ENCODE results near the gene LY6G6D.

LY6G6D gene, protein sequence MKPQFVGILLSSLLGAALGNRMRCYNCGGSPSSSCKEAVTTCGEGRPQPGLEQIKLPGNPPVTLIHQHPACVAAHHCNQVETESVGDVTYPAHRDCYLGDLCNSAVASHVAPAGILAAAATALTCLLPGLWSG

GRCh38 chr6:31715022-31715958 is at the start of gene LY6G6D:
LY6G6D (plus strand) TSS chr6:31715348; CDS start chr6:31715356, 8 bp downstream.
- DNase-seq = no peak

GRCh38 chr6:31665501-31666336 is 49.4 kb upstream of the LY6G6D start, which contains the start of gene CSNK2B:
CSNK2B (plus strand) TSS chr6:31666080; CDS start chr6:31666832, 752 bp downstream.
- peak; percentile 97 for DNase-seq

GRCh38 chr6:31666337-31666965 is 48.7 kb upstream of the LY6G6D start:
- DNase-seq = no peak

GRCh38 chr6:31669676-31670075 is 45.5 kb upstream of the LY6G6D start, which contains the start of gene LY6G5B:
LY6G5B (plus strand) TSS chr6:31669976; CDS start chr6:31670951, 975 bp downstream.
- no peak for DNase-seq

DNA sequence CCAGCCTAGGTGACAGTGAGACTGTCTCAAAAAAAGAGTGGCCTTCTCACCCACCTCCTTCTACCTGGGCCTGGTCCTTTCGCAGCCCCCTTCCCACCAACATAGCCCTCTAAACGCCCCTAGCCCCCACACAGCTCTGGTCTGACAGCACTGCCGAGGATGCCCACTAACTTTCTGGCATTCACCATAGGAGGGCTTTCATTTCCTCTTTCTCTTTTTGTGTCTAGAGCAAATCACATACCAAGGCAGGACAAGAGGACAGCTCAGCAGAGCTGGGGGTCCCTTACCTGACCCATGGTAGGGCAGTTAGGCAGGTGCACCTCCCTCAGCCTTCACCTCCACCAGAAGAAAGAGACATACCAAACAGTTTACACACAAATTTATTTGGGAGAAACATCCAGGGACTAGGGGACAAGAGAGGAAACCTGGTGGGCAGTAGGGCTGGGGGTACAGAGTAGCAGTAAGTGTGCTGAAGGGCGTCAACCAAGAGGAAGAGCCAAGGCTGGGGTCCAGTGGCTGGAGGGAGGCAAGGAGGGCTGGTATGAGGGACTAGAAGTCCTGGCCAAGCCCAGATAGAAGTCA is 38.7 kb upstream of the LY6G6D start:
- no peak for DNase-seq

DNA sequence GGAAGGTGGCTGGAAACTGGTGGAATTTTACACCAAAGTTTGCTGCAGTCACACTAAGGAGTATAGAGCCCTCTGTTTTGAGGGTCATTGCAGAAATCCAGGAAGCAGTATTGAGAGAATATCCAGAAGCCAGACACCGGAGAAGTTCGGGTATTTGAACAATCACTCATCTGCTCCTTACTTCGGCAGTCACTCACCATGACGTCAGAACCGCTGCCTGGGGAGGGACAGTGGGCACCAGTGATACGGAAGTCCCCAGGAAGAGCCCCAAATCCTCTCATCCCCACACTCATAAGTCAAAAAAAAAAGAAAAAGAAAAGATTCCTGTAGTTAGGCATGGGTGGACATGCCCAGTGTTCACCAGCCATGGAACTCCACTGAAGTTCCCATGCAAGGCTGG is 38.2 kb upstream of the LY6G6D start:
- DNase-seq = no peak

DNA sequence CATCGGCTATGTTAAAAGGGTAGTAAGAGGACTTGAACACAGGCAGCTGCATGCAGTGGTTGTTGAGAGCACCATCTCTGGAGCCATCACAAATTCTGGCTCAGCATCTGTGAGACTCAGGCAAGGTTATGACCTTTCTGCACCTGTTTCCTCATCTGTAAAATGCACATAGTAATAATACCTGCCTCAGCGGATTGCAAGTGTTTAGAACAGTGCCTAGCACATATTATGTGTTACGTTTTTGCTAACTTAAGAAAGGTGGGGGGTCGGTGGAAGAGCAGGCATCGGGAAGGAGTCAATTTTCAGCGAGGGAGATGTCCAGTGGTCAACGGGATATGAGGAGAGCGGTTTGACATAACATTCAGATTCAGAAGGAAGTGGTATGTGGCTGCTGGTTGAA is 37.2 kb upstream of the LY6G6D start:
- DNase-seq = no peak

- DNase-seq = peak; percentile 84
Measured at GRCh38 chr6:31680226-31681134, 34.7 kb upstream of the LY6G6D start, which contains the start of gene LY6G5C. LY6G5C (minus strand) TSS chr6:31681067; CDS start chr6:31680373, 694 bp downstream.

GRCh38 chr6:31681135-31681671 is 33.9 kb upstream of the LY6G6D start:
- DNase-seq = no peak

DNA sequence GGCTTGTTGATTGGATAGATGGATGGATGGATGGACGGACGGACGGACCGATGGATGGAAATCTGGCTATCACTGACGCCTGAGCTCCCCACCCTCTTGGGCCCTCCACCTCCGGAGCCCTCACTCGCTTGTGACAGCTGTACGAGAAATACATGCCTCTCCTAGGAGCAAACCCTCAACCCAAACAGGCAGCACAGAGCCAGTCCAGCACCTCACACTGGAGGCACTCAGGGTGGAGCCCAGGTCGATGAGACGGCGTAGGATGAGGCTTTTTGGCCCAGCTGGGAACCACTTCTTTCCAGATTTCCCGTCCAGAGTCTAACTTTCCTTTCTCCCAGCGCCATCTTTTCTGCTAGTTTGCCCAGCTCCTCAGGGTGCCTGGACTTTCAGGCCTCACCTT is 31.6 kb upstream of the LY6G6D start:
- no peak for DNase-seq

DNA sequence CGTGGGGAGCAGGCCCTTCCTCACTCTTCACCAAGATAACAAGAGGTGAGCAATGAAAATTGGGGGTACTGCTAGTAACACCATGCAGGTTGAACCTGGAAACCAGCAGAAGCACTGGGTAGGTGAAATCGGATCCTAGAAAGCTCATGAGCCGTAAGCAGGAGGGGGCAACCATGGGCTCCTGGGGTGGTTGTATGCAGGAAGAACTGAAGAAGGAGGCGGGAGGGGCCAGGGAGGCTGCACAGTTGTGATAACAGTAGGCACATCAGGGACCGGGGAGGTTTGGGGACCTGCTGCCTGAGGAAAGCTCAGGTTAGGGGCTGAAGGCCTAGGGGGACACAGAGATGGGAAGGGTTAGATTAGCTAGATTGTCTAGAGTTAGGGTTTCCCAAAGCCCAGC is 28.7 kb upstream of the LY6G6D start:
- no peak for DNase-seq

DNA sequence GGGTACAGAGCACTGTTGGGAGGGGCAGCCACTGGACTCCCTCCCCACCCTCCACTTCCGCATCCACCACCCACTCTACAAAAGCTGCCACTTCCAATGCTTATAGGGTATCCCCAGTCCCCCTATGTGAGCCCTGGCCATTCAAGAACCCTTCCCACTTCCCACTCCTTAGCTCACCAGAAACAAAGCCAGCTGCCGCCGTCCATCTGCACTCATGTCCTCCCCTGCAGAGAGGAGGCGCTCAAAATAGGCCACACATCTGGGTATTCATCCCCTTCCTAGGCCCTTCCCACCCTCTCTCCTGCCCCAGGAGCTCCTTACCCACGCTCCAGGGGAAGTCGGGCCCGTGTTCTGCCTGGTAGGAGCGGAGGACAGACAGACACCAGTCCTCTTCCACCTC is 27.8 kb upstream of the LY6G6D start:
- DNase-seq = no peak

DNA sequence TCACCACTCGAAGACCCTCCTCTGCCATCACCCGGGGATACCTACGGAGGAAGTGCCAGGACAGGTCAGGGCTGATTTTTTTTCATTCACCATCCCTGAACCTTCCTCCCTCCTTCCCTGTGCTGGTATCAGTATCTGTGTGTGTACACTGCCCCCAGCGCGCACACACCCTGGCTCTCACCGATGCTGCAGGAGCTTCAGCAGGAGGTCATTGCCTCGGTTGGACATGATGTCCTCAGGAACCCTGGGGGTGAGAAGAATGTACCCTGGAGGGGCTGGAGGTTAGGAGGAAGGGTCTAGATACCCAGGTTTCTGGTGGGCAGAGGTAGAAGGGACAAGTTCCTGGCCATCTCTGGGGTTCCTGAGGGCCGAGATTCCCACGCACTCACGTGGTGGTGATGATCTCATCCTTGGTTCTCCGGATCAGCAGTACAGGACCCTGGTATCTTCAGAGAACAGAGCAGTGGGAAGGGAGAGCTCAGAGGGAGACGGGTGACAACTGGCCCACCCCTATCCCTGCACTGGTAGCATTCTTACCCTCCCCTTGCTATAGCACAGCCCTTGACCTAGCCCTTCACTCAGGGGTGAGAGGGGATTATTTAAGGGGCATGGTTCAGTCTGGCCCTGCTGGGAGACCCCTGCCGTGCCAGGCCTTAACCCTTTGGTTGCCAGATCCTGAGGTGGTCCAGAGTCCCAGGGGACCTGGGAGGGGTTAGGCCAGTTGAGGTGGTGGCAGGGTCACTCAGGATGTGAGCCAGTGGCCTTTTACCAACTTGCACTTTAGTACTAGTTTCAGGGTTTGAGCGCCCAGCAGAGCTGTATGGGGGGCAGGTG is 27.1 kb upstream of the LY6G6D start:
- no peak for DNase-seq

- no peak for DNase-seq
Measured at GRCh38 chr6:31689249-31690110, 25.7 kb upstream of the LY6G6D start.

DNA sequence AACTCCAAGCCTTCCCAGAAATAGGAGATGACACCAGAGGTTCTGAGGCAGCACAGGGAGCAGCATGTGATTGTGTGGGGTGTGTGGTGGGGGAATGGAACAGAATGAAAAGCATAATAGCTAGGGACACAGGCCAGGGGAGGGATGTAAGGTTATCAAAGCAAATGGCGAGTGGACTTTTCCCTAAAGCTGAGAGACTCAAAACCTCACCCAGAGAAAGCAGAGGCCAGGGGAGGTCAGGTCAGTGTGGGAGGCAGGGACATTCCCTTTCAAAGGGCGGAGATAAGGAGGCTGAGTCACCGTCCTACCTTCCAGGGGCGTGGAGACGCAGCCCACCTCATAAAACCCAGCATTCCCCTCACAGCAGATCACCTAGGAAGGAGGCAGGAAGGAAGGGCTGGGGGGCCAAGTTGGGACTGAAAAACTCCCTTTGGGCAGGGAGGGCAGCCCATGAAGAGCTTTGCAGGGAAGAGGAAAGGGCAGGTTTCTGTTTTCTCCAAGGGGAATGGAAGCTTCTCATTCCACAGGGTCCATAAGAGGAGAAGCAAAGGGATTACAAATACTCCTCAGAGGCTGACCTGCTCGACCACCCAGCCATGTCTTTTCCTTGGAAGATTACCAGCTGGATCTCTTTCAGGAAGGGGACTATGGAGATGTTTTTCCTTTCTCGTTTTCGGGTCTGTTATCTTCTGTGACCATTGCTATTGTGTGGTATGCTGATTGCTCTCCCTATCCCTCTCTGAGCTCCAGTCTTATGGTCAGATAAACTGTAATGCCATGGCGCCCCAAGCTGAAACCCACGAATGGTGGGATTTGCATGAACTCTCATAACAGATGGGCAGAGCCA is 24.7 kb upstream of the LY6G6D start:
- DNase-seq = no peak

DNA sequence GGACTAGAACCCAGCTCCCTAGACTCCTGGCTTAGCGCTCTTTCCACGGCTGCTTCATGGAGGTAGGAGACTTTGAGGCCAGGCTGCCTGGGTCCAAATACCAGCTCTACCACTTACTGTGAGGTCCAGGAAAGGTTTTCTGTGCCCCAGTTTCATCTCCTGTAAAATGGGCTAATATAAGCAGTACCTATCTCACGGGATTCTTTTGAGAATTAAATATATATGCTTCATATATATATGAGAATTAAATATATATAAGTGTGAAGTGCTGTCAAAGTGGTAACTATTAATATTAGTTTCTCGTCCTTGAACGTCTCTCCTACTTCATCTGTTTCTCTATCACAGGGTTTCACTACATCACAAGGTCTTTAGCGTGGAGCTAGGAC is 24.1 kb upstream of the LY6G6D start:
- no peak for DNase-seq

DNA sequence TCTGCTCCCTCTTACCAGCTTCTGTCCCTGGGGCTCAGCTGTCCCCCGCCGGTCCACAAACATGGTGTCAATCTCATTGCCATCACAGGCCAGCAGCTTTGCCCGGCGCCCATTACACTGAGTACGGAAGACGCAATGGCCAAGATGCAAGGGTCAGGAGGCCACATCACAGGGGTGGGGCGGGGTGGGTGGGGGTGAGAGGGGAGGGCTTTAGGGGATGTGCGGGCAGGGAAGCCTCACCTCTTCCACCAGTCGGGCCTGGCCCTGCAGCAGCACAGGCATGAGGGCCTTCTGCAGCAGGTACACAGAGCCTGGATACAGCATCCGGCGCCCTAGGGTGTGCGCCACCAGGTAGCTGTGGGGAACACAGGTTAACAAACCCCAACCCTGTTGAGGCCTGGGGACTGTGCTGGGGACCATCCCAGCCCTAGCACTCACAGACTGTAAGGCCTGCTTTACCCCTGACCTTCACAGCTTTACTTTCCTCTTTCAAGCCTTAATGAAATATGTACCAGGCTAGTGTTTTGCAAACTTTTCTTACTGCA is 23.5 kb upstream of the LY6G6D start:
- no peak for DNase-seq

GRCh38 chr6:31692353-31692752 is 22.8 kb upstream of the LY6G6D start:
- DNase-seq = no peak
